GM23248 (cell line): ENCODE results near the gene HDC. TPM values are rescaled to one million over a fixed set of nuclear protein-coding genes. Genes with fewer than 3 reads are reported as not detected.

Experiments used
- DNase-seq: peaks from one replicate; pipeline ENCODE4 v3.0.0-alpha.2; 2015
- H2AFZ ChIP-seq: fragments of 200-600 bp; sonication (generic); 2 replicates; pipeline ENCODE4 v1.6.1; 2016; ENCODE audit warnings: antibody characterized with exemption
- H3F3A ChIP-seq: fragments of 200-600 bp; sonication (generic); 2 replicates; pipeline ENCODE4 v1.6.1; 2016; ENCODE audit warnings: mild to moderate bottlenecking, antibody characterized with exemption, mixed run types; ENCODE audit not compliant: insufficient read depth
- H3K27ac ChIP-seq: fragments of 200-600 bp; sonication (generic); 2 replicates; pipeline ENCODE4 v1.5.1; 2016; ENCODE audit warnings: mild to moderate bottlenecking
- H3K27me3 ChIP-seq: fragments of 200-600 bp; sonication (generic); replicated peaks from 2 replicates; pipeline ENCODE4 v1.6.1; 2016; ENCODE audit warnings: mild to moderate bottlenecking; ENCODE audit not compliant: insufficient read depth
- H3K36me3 ChIP-seq: fragments of 200-600 bp; sonication (generic); 2 replicates; pipeline ENCODE4 v1.6.1; 2016; ENCODE audit warnings: low read depth, mild to moderate bottlenecking
- H3K4me1 ChIP-seq: fragments of 200-600 bp; sonication (generic); 2 replicates; pipeline ENCODE4 v1.6.1; 2016; ENCODE audit warnings: mild to moderate bottlenecking; ENCODE audit not compliant: insufficient read depth
- H3K4me2 ChIP-seq: fragments of 200-600 bp; sonication (generic); one replicate; pipeline ENCODE4 v1.6.1; 2016; ENCODE audit warnings: mild to moderate bottlenecking; ENCODE audit not compliant: unreplicated experiment
- H3K4me3 ChIP-seq: fragments of 200-600 bp; sonication (generic); 2 replicates; pipeline ENCODE4 v1.5.1; 2016; ENCODE audit warnings: mild to moderate bottlenecking
- H3K79me2 ChIP-seq: fragments of 200-600 bp; sonication (generic); 2 replicates; pipeline ENCODE4 v1.6.1; 2016; ENCODE audit warnings: mild to moderate bottlenecking; ENCODE audit not compliant: insufficient read depth
- H3K9ac ChIP-seq: fragments of 200-600 bp; sonication (generic); 2 replicates; pipeline ENCODE4 v1.6.1; 2016; ENCODE audit warnings: mild to moderate bottlenecking
- H3K9me2 ChIP-seq: fragments of 200-600 bp; sonication (generic); 2 replicates; pipeline ENCODE4 v1.6.1; 2016; ENCODE audit warnings: mixed run types, mild to moderate bottlenecking, moderate library complexity; ENCODE audit not compliant: insufficient read depth
- H3K9me3 ChIP-seq: fragments of 200-600 bp; sonication (generic); one replicate; pipeline ENCODE4 v1.6.1; 2017; ENCODE audit warnings: low read depth
- H4K20me1 ChIP-seq: fragments of 200-600 bp; sonication (generic); 2 replicates; pipeline ENCODE4 v1.6.0; 2016; ENCODE audit not compliant: insufficient read depth
- EZH2 ChIP-seq: fragments of 200-600 bp; sonication (generic); IDR thresholded peaks from 2 replicates; pipeline ENCODE4 v1.6.1; 2018; ENCODE audit warnings: antibody characterized with exemption, mild to moderate bottlenecking; ENCODE audit not compliant: insufficient read depth, poor library complexity, severe bottlenecking
- EZH2phosphoT487 ChIP-seq: fragments of 200-600 bp; sonication (generic); IDR thresholded peaks from 2 replicates; pipeline ENCODE4 v1.6.1; 2018; ENCODE audit warnings: antibody characterized with exemption, moderate library complexity, mild to moderate bottlenecking, low read depth; ENCODE audit not compliant: insufficient read depth
- WGBS, 2 experiments: methylation state at CpG; one replicate each; pipeline ENCODE4 v1.1.6; 2015 to 2017; ENCODE audit warnings: low lambda C conversion rate in 2 of 2, low coverage in 1 of 2; ENCODE audit errors: missing lambda C conversion rate in 2 of 2; 5-methylcytosine and 5-hydroxymethylcytosine counted together
- in situ Hi-C: fragments of 300-500 bp; cut with MboI; formaldehyde crosslinking; loops from 2 replicates; pipeline ENCODE4 v1.15.0; 2020
- polyA plus RNA-seq: library from polyadenylated mRNA; unstranded; fragments of >200 nt; fragmentation: Nextera tagmentation; extraction: Ambion mirVana; gene quantifications from 2 replicates; pipeline ENCODE4 v1.2.1, GENCODE V29; 2016
- total RNA-seq: library from RNA; depleted of rRNA; stranded (reverse); fragments of >200 nt; shearing (Covaris generic); gene quantifications from 2 replicates; pipeline ENCODE4 v1.2.3, GENCODE V29; 2014

Gene HDC
- total and polyA plus RNA-seq, 2 experiments from 2014 or later = not detected

GRCh38 chr15:50302581-50302980 is 37.1 kb upstream of the HDC start:
- WGBS, 2 experiments = 100% methylated on average over 1 of the region's 1 CpG
- Histone ChIP-seq H2AFZ (no peak overlapping the region), H3K9me2 (no peaks in the 10 kb centered on the region), H3K9ac (no peak overlapping the region), H3K79me2 (no peaks in the 10 kb centered on the region), H3K27me3 (no peaks in the 10 kb centered on the region), H3F3A (no peaks in the 10 kb centered on the region), H3K9me3 (peaks cover under 1% of the 10 kb centered on the region), H3K4me1 (no peaks in the 10 kb centered on the region), H3K36me3 (peaks cover 14% of the 10 kb centered on the region), H4K20me1 (no peaks in the 10 kb centered on the region), H3K4me2 (no peak overlapping the region), H3K27ac (no peak overlapping the region), H3K4me3 (no peak overlapping the region)
- in situ Hi-C loops = loop anchor here (25.0 kb wide), 1 partner anchor 1065 kb away; no protein-coding TSS in a partner anchor
- no peak for DNase-seq
- no peak for TF ChIP-seq EZH2phosphoT487
- no peak for TF ChIP-seq EZH2

- Histone ChIP-seq H3K9me3 (no peaks in the 10 kb centered on the region), H3K9me2 (no peaks in the 10 kb centered on the region), H3K4me3 (no peak overlapping the region), H3F3A (no peaks in the 10 kb centered on the region), H3K79me2 (no peaks in the 10 kb centered on the region), H4K20me1 (no peaks in the 10 kb centered on the region), H3K9ac (no peak overlapping the region), H3K27me3 (no peaks in the 10 kb centered on the region), H3K27ac (0 out of 2 replicates have a peak overlapping the region, but pooled peaks have one; percentile 13), H3K4me1 (no peaks in the 10 kb centered on the region), H2AFZ (no peak overlapping the region), H3K36me3 (peaks cover 13% of the 10 kb centered on the region; the same call in 1 of the 2 replicates), H3K4me2 (no peak overlapping the region)
- peak; percentile 53 for DNase-seq
- in situ Hi-C loops = no loop called here
- WGBS, 2 experiments = 92 to 98% methylated on average over 2 of the region's 2 CpGs
- TF ChIP-seq EZH2 (no peak), EZH2phosphoT487 (no peak)
Observed at GRCh38 chr15:50298340-50298739, 32.8 kb upstream of the HDC start.

- Histone ChIP-seq H3K79me2 (no peaks in the 10 kb centered on the region), H3K4me3 (no peak overlapping the region), H3K9me3 (no peaks in the 10 kb centered on the region), H3K9me2 (no peaks in the 10 kb centered on the region), H3K27me3 (no peaks in the 10 kb centered on the region), H3K4me2 (no peak overlapping the region), H3K27ac (no peak overlapping the region), H4K20me1 (no peaks in the 10 kb centered on the region), H2AFZ (no peak overlapping the region), H3K36me3 (peaks cover 5% of the 10 kb centered on the region; the same call in 1 of the 2 replicates), H3F3A (no peaks in the 10 kb centered on the region), H3K9ac (no peak overlapping the region), H3K4me1 (no peaks in the 10 kb centered on the region)
- DNase-seq = no peak
- 90 to 100% methylated on average over 1 of the region's 1 CpG for WGBS, 2 experiments
- TF ChIP-seq EZH2 = no peak
- TF ChIP-seq EZH2phosphoT487 = no peak
- in situ Hi-C loops = no loop called here
Observed at GRCh38 chr15:50295966-50296365, 30.4 kb upstream of the HDC start.

- H2AFZ ChIP-seq = no peak overlapping the region
- H3K36me3 ChIP-seq = peaks cover 13% of the 10 kb centered on the region
- no peak for TF ChIP-seq EZH2
- H3K4me2 ChIP-seq = no peak overlapping the region
- no peaks in the 10 kb centered on the region for H3K4me1 ChIP-seq
- H3K9ac ChIP-seq = no peak overlapping the region
- DNase-seq = no peak
- WGBS, 2 experiments = 98% methylated on average over 2 of the region's 2 CpGs
- H3K27ac ChIP-seq = no peak overlapping the region
- H3K9me3 ChIP-seq = no peaks in the 10 kb centered on the region
- no peak overlapping the region for H3K4me3 ChIP-seq
- H3K27me3 ChIP-seq = no peaks in the 10 kb centered on the region
- in situ Hi-C loops = no loop called here
- no peaks in the 10 kb centered on the region for H3K79me2 ChIP-seq
- no peaks in the 10 kb centered on the region for H4K20me1 ChIP-seq
- no peaks in the 10 kb centered on the region for H3K9me2 ChIP-seq
- H3F3A ChIP-seq = no peaks in the 10 kb centered on the region
Observed at GRCh38 chr15:50289749-50290148, 24.2 kb upstream of the HDC start.
